Measurements from ENCODE around the gene CT47C1. TPM values are rescaled to one million over a fixed set of nuclear protein-coding genes. Genes with fewer than 3 reads are reported as not detected.
A peak's percentile ranks its signal among the peaks of the same experiment; 100 is the strongest.

Gene CT47C1
- total RNA-seq, 4 donors from 2014 or later = not detected

DNA sequence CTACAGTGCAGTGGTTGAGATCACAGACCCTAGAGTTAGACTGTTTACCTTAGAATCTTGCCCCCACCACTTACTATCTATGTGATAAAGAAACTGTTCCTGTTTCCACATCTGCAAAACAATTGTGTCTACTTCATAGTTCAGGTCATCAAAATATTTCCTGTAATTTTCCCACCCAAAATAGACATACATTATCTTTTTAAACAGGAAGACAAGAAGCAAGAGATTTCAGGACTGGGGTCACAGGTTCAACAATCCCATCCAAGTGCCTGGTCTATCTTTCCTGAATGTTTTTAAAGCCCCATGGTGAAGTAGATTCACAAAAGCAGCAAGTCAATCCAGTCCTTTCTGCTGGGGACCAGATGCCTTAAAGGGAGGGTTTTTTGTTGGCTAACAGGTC is 41.8 kb upstream of the CT47C1 start:
- intact Hi-C loops (cut with DNase I) = no loop called here

DNA sequence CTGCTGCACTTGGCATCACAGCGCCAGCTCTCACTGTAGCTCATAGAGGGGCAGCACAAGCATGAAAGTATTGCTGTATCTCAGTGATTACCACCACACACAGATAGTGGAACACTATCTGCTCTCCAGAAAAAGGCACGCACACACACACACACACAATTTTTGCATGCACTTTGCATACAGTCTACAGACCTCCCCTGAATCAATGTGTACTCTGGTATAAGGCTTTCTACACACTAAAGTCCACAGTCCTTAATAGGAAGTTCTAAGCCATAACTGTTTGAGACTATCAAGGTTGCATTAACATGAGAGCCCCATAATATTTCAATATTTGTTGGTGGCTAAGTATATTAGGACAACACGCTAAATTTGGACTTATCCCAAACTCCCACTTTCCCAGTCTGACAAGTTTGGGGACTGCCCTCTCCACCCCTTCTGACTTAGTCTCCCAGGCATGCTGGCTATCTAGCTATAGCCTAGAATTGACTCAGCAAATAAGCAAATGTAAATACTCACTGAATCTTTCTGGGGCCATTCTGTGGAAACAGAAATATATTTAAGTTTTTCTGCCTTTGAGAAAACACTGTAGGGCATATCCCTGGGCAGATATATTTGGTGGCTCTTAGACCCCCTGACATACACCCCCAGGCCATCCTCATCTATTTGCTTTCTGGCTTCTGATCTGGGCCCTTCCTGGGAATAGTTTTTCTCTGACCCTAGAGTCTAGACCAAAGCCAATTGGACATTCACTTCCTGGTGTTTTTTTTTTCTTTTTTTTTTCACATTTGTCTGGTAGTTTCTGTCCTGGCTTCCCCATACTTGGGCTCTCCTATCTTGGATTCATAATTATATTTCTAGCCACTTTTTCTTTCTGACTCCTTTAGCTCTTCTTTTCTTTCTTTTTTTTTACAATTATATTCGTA is 36.4 kb upstream of the CT47C1 start:
- Histone ChIP-seq H3K36me3 (no peaks in the 10 kb centered on the region), H3K9me3 (no peaks in the 10 kb centered on the region), H3K27me3 (no peaks in the 10 kb centered on the region), H3K4me3 (replicated peaks in 1 of 3) (no peak overlapping the region), H3K4me1 (peaks cover 0 to 8% of the 10 kb centered on the region in 2 donors), H3K27ac (no peak overlapping the region)
- no peak for TF ChIP-seq POLR2A (IDR thresholded peaks at IDR 0.05)
- TF ChIP-seq, protein P1, sequence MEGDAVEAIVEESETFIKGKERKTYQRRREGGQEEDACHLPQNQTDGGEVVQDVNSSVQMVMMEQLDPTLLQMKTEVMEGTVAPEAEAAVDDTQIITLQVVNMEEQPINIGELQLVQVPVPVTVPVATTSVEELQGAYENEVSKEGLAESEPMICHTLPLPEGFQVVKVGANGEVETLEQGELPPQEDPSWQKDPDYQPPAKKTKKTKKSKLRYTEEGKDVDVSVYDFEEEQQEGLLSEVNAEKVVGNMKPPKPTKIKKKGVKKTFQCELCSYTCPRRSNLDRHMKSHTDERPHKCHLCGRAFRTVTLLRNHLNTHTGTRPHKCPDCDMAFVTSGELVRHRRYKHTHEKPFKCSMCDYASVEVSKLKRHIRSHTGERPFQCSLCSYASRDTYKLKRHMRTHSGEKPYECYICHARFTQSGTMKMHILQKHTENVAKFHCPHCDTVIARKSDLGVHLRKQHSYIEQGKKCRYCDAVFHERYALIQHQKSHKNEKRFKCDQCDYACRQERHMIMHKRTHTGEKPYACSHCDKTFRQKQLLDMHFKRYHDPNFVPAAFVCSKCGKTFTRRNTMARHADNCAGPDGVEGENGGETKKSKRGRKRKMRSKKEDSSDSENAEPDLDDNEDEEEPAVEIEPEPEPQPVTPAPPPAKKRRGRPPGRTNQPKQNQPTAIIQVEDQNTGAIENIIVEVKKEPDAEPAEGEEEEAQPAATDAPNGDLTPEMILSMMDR (IDR thresholded peaks at IDR 0.05) = no peak
- 76 to 93% methylated on average over 2 to 4 of the region's 4 CpGs for WGBS, 2 donors
- DNase-seq = no peak
- intact Hi-C loops (cut with DNase I) = no loop called here

More for the DNA sequence above, 41.8 kb upstream of the CT47C1 start:
- Histone ChIP-seq H3K4me3 (replicated peaks in 1 of 3) (no peak overlapping the region), H3K27ac (no peak overlapping the region), H3K27me3 (no peaks in the 10 kb centered on the region), H3K36me3 (no peaks in the 10 kb centered on the region), H3K9me3 (no peaks in the 10 kb centered on the region), H3K4me1 (no peaks in the 10 kb centered on the region)
- no peak for DNase-seq
- TF ChIP-seq POLR2A (IDR thresholded peaks at IDR 0.05) = no peak
- TF ChIP-seq, protein P1 (IDR thresholded peaks at IDR 0.05) = no peak

DNA sequence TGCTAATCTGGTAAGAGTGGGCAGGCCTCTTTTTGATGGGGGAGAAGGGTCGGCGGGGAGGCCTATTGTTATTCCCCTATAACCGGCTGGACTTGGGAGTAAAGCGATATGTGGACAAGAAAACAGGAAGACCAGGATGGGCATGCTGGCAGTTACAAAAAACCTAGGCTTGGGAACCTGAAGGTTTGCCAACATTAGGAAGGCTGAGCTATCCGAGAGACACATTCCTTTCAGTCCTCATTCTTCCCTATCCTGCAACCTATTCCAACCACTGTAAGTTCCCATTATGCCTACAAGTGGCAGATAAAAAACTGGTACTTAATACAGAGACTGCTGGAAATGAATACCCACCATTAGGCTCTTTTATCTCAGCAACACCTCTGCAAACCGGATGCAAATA is 32.4 kb upstream of the CT47C1 start:
- intact Hi-C loops (cut with DNase I) = no loop called here
- no peak for DNase-seq
- WGBS, 2 donors = 51 to 65% methylated on average over 6 of the region's 6 CpGs

DNA sequence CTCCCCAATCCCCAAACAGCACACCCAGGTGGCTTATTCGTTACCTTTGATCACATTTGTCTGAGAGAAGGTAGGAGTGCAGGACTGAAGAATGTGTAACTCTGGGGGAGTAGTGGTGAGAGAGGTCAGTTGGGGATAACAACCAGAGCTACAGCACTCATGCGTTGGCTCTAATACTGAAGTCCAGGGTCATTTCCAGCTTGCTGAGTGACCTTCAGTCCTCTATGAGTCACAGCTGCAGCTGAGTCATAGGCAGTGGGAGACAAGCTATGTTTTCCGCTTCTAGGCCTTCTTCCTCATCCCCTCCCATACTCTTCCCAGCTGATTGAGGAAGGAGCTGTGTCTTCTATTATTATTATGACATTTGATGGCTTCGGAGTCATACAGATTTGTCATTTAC is 31.6 kb upstream of the CT47C1 start:
- intact Hi-C loops (cut with DNase I) = no loop called here
- no peak overlapping the region for H3K27ac ChIP-seq
- H3K9me3 ChIP-seq = no peaks in the 10 kb centered on the region
- no peak overlapping the region for H3K4me3 ChIP-seq (replicated peaks in 1 of 3)
- H3K4me1 ChIP-seq = peaks cover 0 to 8% of the 10 kb centered on the region in 2 donors
- no peaks in the 10 kb centered on the region for H3K27me3 ChIP-seq
- peak; percentile 3 to 6 for DNase-seq
- H3K36me3 ChIP-seq = no peaks in the 10 kb centered on the region
- WGBS, 2 donors = 59 to 76% methylated on average over 3 to 4 of the region's 4 CpGs
- TF ChIP-seq, protein P1 (IDR thresholded peaks at IDR 0.05) = no peak
- TF ChIP-seq POLR2A (IDR thresholded peaks at IDR 0.05) = no peak

More for the DNA sequence above, 32.4 kb upstream of the CT47C1 start:
- no peaks in the 10 kb centered on the region for H3K36me3 ChIP-seq
- H3K9me3 ChIP-seq = no peaks in the 10 kb centered on the region
- H3K4me3 ChIP-seq (replicated peaks in 1 of 3) = no peak overlapping the region
- no peaks in the 10 kb centered on the region for H3K27me3 ChIP-seq
- H3K4me1 ChIP-seq = peaks cover 0 to 8% of the 10 kb centered on the region in 2 donors
- H3K27ac ChIP-seq = no peak overlapping the region
- no peak for TF ChIP-seq POLR2A (IDR thresholded peaks at IDR 0.05)
- TF ChIP-seq, protein P1 (IDR thresholded peaks at IDR 0.05) = no peak

DNA sequence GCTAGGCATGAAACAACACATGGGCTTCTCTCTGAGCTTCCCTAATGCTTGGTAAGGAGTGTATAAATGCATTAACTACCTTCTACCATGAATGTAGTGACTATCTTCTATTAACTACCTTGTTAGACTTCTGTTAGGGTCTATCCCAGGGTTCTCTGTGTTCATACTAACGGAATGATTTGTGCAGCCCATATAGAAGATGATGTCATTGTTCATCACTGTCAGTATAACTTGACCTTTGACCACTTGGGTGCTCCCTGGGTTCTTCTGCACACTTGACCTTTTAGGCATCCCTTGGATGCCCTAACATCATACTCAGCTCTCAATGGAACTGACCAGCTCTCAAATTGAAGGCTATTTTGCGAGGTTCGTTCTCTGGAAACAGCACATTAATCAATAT is 30.8 kb upstream of the CT47C1 start:
- Histone ChIP-seq H3K4me1 (peaks cover 0 to 8% of the 10 kb centered on the region in 2 donors), H3K27ac (no peak overlapping the region), H3K27me3 (no peaks in the 10 kb centered on the region), H3K36me3 (no peaks in the 10 kb centered on the region), H3K9me3 (no peaks in the 10 kb centered on the region), H3K4me3 (replicated peaks in 1 of 3) (no peak overlapping the region)
- DNase-seq = no peak
- intact Hi-C loops (cut with DNase I) = no loop called here
- 96 to 98% methylated on average over 3 of the region's 3 CpGs for WGBS, 2 donors
- TF ChIP-seq, protein P1 (IDR thresholded peaks at IDR 0.05) = no peak
